HL-60 (cell line): ENCODE data around the gene CFLAR.

Experiments used
- DNase-seq, 2 experiments: peaks; one replicate each; pipeline ENCODE4 v3.0.0-alpha.2; 2010 to 2020; ENCODE audit warnings: low read depth in 1 of 2, low spot score in 1 of 2
- H3K27ac ChIP-seq: fragments of 250-450 bp; sonication (Bioruptor Pico); replicated peaks from 2 replicates; pipeline ENCODE4 v1.5.1; 2020; ENCODE audit warnings: mild to moderate bottlenecking, moderate library complexity
- H3K27me3 ChIP-seq: fragments of 250-450 bp; sonication (Bioruptor Pico); 2 replicates; pipeline ENCODE4 v1.5.1; 2021; ENCODE audit warnings: mild to moderate bottlenecking, moderate library complexity; ENCODE audit not compliant: insufficient read depth, poor library complexity, severe bottlenecking
- H3K4me3 ChIP-seq: replicated peaks from 2 replicates; pipeline ENCODE4 v1.5.1; 2011; ENCODE audit warnings: mild to moderate bottlenecking, control low read depth, low read length; ENCODE audit not compliant: insufficient read depth
- CTCF ChIP-seq: IDR thresholded peaks from one replicate; pipeline ENCODE4 v1.5.1; 2011; ENCODE audit warnings: low read length, control low read depth, inconsistent platforms; ENCODE audit not compliant: insufficient read depth
- GABPA ChIP-seq: IDR thresholded peaks from 2 replicates; pipeline ENCODE4 v1.6.1; 2012; ENCODE audit warnings: low read depth
- POLR2AphosphoS5 ChIP-seq: IDR thresholded peaks from 2 replicates; pipeline ENCODE4 v1.6.1; 2012; ENCODE audit warnings: low read depth
- SPI1 ChIP-seq: IDR thresholded peaks from 2 replicates; pipeline ENCODE4 v1.6.1; 2012; ENCODE audit warnings: low read depth, mild to moderate bottlenecking, borderline replicate concordance
- TF ChIP-seq, protein P1 (sequence below): IDR thresholded peaks from 2 replicates; pipeline ENCODE4 v1.6.1; 2012; ENCODE audit warnings: low read depth; ENCODE audit not compliant: insufficient replicate concordance

CFLAR gene

GRCh38 chr2:201201371-201201770 lies 85.4 kb downstream of the CFLAR start:
- H3K27me3 ChIP-seq, result no peaks in the 10 kb centered on the region
- H3K27ac ChIP-seq, result no peak overlapping the region
- TF ChIP-seq CTCF (no peak), SPI1 (no peak), POLR2AphosphoS5 (no peak), GABPA (no peak)
- TF ChIP-seq, protein P1, sequence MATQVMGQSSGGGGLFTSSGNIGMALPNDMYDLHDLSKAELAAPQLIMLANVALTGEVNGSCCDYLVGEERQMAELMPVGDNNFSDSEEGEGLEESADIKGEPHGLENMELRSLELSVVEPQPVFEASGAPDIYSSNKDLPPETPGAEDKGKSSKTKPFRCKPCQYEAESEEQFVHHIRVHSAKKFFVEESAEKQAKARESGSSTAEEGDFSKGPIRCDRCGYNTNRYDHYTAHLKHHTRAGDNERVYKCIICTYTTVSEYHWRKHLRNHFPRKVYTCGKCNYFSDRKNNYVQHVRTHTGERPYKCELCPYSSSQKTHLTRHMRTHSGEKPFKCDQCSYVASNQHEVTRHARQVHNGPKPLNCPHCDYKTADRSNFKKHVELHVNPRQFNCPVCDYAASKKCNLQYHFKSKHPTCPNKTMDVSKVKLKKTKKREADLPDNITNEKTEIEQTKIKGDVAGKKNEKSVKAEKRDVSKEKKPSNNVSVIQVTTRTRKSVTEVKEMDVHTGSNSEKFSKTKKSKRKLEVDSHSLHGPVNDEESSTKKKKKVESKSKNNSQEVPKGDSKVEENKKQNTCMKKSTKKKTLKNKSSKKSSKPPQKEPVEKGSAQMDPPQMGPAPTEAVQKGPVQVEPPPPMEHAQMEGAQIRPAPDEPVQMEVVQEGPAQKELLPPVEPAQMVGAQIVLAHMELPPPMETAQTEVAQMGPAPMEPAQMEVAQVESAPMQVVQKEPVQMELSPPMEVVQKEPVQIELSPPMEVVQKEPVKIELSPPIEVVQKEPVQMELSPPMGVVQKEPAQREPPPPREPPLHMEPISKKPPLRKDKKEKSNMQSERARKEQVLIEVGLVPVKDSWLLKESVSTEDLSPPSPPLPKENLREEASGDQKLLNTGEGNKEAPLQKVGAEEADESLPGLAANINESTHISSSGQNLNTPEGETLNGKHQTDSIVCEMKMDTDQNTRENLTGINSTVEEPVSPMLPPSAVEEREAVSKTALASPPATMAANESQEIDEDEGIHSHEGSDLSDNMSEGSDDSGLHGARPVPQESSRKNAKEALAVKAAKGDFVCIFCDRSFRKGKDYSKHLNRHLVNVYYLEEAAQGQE, result no peak
- DNase-seq, result no peak
- no peak overlapping the region for H3K4me3 ChIP-seq

DNA sequence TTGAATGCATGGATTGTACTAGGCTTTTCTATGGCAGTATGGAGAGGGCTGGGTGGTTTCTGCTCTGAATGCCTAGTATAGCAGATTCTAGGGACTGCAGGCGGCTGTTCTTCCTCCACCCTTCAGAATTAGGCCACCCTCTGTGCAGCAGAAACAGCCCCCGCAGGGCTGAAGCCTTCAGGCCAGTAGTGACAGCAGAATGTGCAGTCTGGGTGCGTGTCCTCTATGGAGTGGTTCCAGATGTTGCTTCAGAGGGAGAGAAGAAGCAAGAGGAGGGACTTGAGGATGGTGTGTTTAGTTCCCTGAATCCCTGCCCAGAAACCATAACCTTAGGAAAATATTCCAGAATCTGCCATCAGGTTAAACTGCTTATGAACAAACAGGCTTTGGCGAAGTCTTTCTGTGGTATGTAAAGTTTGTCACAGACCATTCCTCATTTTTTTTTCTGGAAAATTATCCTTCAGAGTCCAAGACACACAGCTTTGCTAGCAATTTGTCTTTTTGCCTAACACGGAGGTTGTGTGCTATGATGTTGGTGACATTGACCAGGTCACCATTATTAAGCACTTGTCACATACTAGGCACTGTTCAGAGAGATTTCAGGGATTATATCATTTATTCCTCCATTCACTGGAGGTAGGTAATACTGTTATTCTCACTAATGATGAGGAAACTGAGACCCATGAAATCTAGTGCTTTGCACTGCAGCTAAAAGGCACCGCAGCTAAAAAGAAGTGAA lies 88.1 kb downstream of the CFLAR start:
- TF ChIP-seq GABPA, result no peak
- no peak for TF ChIP-seq CTCF
- no peak for TF ChIP-seq SPI1
- TF ChIP-seq, protein P1, result no peak
- no peak for TF ChIP-seq POLR2AphosphoS5
- no peak overlapping the region for H3K27ac ChIP-seq
- H3K4me3 ChIP-seq, result no peak overlapping the region
- H3K27me3 ChIP-seq, result no peaks in the 10 kb centered on the region
- DNase-seq, result no peak

- H3K27me3 ChIP-seq, result no peaks in the 10 kb centered on the region
- DNase-seq, result no peak
- no peak overlapping the region for H3K27ac ChIP-seq
- no peak overlapping the region for H3K4me3 ChIP-seq
- no peak for TF ChIP-seq POLR2AphosphoS5
- TF ChIP-seq CTCF, result no peak
- TF ChIP-seq GABPA, result no peak
- no peak for TF ChIP-seq SPI1
- TF ChIP-seq, protein P1, result no peak
Observed at GRCh38 chr2:201204655-201205514, 88.9 kb downstream of the CFLAR start.
